ENCODE measurements around the gene NFATC2.
A peak's percentile ranks its signal among the peaks of the same experiment; 100 is the strongest.

NFATC2 gene

GRCh38 chr20:51516855-51517254 lies 25.7 kb downstream of the NFATC2 start:
- TF ChIP-seq REST (IDR thresholded peaks at IDR 0.05; ENCODE audit: low read depth), result no peak
- TF ChIP-seq EP300 (IDR thresholded peaks at IDR 0.05; ENCODE audit: borderline replicate concordance), result no peak
- TF ChIP-seq ZBTB7A (IDR thresholded peaks at IDR 0.05; ENCODE audit: low read depth), result no peak
- no peak for TF ChIP-seq TCF12 (IDR thresholded peaks at IDR 0.05; ENCODE audit: low read depth)
- TF ChIP-seq TAF1 (IDR thresholded peaks at IDR 0.05; ENCODE audit: low read depth), result no peak
- TF ChIP-seq RAD21 (IDR thresholded peaks at IDR 0.05; ENCODE audit: low read depth), result no peak
- no peak for TF ChIP-seq MAX (IDR thresholded peaks at IDR 0.05)
- TF ChIP-seq CEBPB (IDR thresholded peaks at IDR 0.05), result no peak

- TF ChIP-seq CEBPB (IDR thresholded peaks at IDR 0.05), result no peak
- TF ChIP-seq REST (IDR thresholded peaks at IDR 0.05; ENCODE audit: low read depth), result 0 out of 2 replicates have a peak, but pooled peaks have one; percentile 20
- TF ChIP-seq TEAD4 (IDR thresholded peaks at IDR 0.05), result no peak
Measured at GRCh38 chr20:51514836-51515235, 27.7 kb downstream of the NFATC2 start.

DNA sequence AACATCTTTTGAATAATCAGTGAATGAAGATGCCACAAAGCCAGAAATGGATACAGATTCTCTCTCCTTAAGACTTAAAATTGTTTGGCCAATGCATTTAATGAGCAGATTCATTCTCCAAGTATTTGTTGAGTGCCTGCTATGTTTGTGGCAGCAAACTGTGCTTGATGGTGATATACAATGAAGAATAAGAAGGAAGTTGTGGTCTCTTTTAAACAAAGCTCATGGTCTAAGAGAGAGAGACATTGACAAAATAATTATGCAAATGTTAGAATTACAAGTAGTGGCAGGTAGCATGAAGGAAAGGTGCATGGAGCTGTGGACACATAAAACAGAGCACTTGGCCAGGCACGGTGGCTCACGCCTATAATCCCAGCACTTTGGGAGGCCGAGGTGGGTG lies 28.3 kb downstream of the NFATC2 start:
- TF ChIP-seq CREB1 (IDR thresholded peaks at IDR 0.05; ENCODE audit: low read depth), result no peak
- TF ChIP-seq FOXM1 (IDR thresholded peaks at IDR 0.05; ENCODE audit: borderline replicate concordance, low read depth), result no peak
- no peak for TF ChIP-seq TAF1 (IDR thresholded peaks at IDR 0.05; ENCODE audit: low read depth)
- no peak for TF ChIP-seq USF1 (IDR thresholded peaks at IDR 0.05)
- TF ChIP-seq EGR1 (IDR thresholded peaks at IDR 0.05), result no peak
- no peak for TF ChIP-seq ZBTB7A (IDR thresholded peaks at IDR 0.05; ENCODE audit: low read depth)
- no peak for TF ChIP-seq TEAD4 (IDR thresholded peaks at IDR 0.05)
- no peak for TF ChIP-seq CEBPB (IDR thresholded peaks at IDR 0.05)
- no peak for TF ChIP-seq YY1 (IDR thresholded peaks at IDR 0.05; ENCODE audit: low read depth)
- TF ChIP-seq EP300 (IDR thresholded peaks at IDR 0.05; ENCODE audit: borderline replicate concordance), result no peak
- no peak for TF ChIP-seq NFIC (IDR thresholded peaks at IDR 0.05)
- TF ChIP-seq RAD21 (IDR thresholded peaks at IDR 0.05; ENCODE audit: low read depth), result no peak
- TF ChIP-seq MAX (IDR thresholded peaks at IDR 0.05), result no peak

DNA sequence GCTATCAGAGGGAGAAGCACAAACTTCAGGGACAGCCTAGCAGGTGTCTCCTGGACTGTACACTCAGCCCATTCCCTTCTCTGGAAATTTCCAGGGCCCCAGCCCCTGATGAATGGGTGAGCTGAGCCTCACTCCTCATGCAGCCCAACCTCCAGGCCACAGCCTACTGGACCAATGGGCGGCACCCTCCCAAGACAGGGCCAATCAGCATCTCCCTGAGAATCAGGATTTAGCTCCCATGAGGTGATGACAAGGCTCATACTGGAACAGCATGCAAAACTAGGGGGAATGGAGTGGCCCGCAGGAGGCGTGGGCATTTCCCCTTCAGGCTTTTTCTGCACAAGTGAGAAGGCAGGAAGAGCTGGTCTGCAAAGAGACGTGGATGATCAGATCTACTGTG lies 29.0 kb downstream of the NFATC2 start:
- TF ChIP-seq TEAD4 (IDR thresholded peaks at IDR 0.05), result no peak
- no peak for TF ChIP-seq YY1 (IDR thresholded peaks at IDR 0.05; ENCODE audit: low read depth)
- no peak for TF ChIP-seq EP300 (IDR thresholded peaks at IDR 0.05; ENCODE audit: borderline replicate concordance)
- no peak for TF ChIP-seq USF1 (IDR thresholded peaks at IDR 0.05)
- TF ChIP-seq MAX (IDR thresholded peaks at IDR 0.05), result no peak
- no peak for TF ChIP-seq FOXM1 (IDR thresholded peaks at IDR 0.05; ENCODE audit: borderline replicate concordance, low read depth)
- no peak for TF ChIP-seq RAD21 (IDR thresholded peaks at IDR 0.05; ENCODE audit: low read depth)

- TF ChIP-seq TCF12 (IDR thresholded peaks at IDR 0.05; ENCODE audit: low read depth), result no peak
- TF ChIP-seq EGR1 (IDR thresholded peaks at IDR 0.05), result no peak
- no peak for TF ChIP-seq TAF1 (IDR thresholded peaks at IDR 0.05; ENCODE audit: low read depth)
- no peak for TF ChIP-seq RAD21 (IDR thresholded peaks at IDR 0.05; ENCODE audit: low read depth)
- no peak for TF ChIP-seq CEBPB (IDR thresholded peaks at IDR 0.05)
- no peak for TF ChIP-seq TEAD4 (IDR thresholded peaks at IDR 0.05)
- TF ChIP-seq FOXM1 (IDR thresholded peaks at IDR 0.05; ENCODE audit: borderline replicate concordance, low read depth), result no peak
- TF ChIP-seq NFIC (IDR thresholded peaks at IDR 0.05), result no peak
- no peak for TF ChIP-seq REST (IDR thresholded peaks at IDR 0.05; ENCODE audit: low read depth)
- TF ChIP-seq EP300 (IDR thresholded peaks at IDR 0.05; ENCODE audit: borderline replicate concordance), result no peak
- TF ChIP-seq YY1 (IDR thresholded peaks at IDR 0.05; ENCODE audit: low read depth), result no peak
- no peak for TF ChIP-seq MAX (IDR thresholded peaks at IDR 0.05)
- TF ChIP-seq CREB1 (IDR thresholded peaks at IDR 0.05; ENCODE audit: low read depth), result no peak
- TF ChIP-seq USF1 (IDR thresholded peaks at IDR 0.05), result no peak
- no peak for TF ChIP-seq ZBTB7A (IDR thresholded peaks at IDR 0.05; ENCODE audit: low read depth)
Measured at GRCh38 chr20:51512645-51513044, 29.9 kb downstream of the NFATC2 start.
